Upper lobe of left lung (tissue), 6 donors: ENCODE results near the gene FOSL2. TPM values are rescaled to one million over a fixed set of nuclear protein-coding genes. Genes with fewer than 3 reads are reported as not detected.
A peak's percentile ranks its signal among the peaks of the same experiment; 100 is the strongest.

Source experiments
- ATAC-seq, 2 donors: fragments of 200-7000 bp; cut with Tn5 transposase; one replicate each; pipeline ENCODE4 v1.9.1; 2022; ENCODE audit warnings: mild to moderate bottlenecking in 2 of 2, moderate library complexity in 2 of 2; ENCODE audit not compliant: low FRiP score in 2 of 2
- DNase-seq, 2 donors: peaks; one replicate each; pipeline ENCODE4 v3.0.0-alpha.2; 2019 to 2020
- H3K27ac ChIP-seq, 4 donors: fragments of 200-600 bp; sonication (generic); one replicate each; pipeline ENCODE4 v1.5.1; 2016 to 2019
- H3K27me3 ChIP-seq, 4 donors: fragments of 200-600 bp; sonication (generic); one replicate each; pipeline ENCODE4 v1.5.1; 2017 to 2019
- H3K36me3 ChIP-seq, 4 donors: fragments of 200-600 bp; sonication (generic); one replicate each; pipeline ENCODE4 v1.5.1; 2016 to 2019
- H3K4me1 ChIP-seq, 4 donors: fragments of 200-600 bp; sonication (generic); one replicate each; pipeline ENCODE4 v1.5.1; 2018 to 2019
- H3K4me3 ChIP-seq, 4 donors: fragments of 200-600 bp; sonication (generic); one replicate each; pipeline ENCODE4 v1.5.1; 2017 to 2019; ENCODE audit warnings: mild to moderate bottlenecking in 2 of 4, moderate library complexity in 1 of 4
- H3K9me3 ChIP-seq, 4 donors: fragments of 200-600 bp; sonication (generic); one replicate each; pipeline ENCODE4 v1.5.1; 2018 to 2019
- EP300 ChIP-seq, 4 donors: sonication (generic); formaldehyde crosslinking; IDR thresholded peaks; one replicate each; pipeline ENCODE4 v1.5.1; 2017; ENCODE audit warnings: antibody characterized with exemption in 4 of 4, control low read depth in 2 of 4
- POLR2A ChIP-seq, 4 donors: fragments of 450-650 bp; IDR thresholded peaks; one replicate each; pipeline ENCODE4 v1.5.1; 2016 to 2017; ENCODE audit warnings: antibody characterized with exemption in 4 of 4, mild to moderate bottlenecking in 2 of 4
- POLR2AphosphoS5 ChIP-seq, 2 donors: sonication (generic); formaldehyde crosslinking; IDR thresholded peaks; one replicate each; pipeline ENCODE4 v1.5.1; 2017; ENCODE audit warnings: antibody characterized with exemption in 2 of 2
- WGBS, 2 donors: methylation state at CpG; one replicate each; pipeline ENCODE4 v1.1.5; 2017 to 2018; 5-methylcytosine and 5-hydroxymethylcytosine counted together
- total RNA-seq, 6 donors: library from RNA; depleted of rRNA in 4 of 6; stranded (reverse); fragments of >200 nt in 4 of 6; gene quantifications; one replicate each; pipeline versions ENCODE4 v1.1.0 to v1.2.1, GENCODE V29; 2016 to 2021
- TF ChIP-seq, protein P1 (sequence below), 6 experiments: fragments of 450-650 bp in 4 of 6; fragments of 200-600 bp in 2 of 6; sonication (generic) in 2 of 6; IDR thresholded peaks; one replicate each; pipeline ENCODE4 v1.5.1; 2016 to 2019; ENCODE audit warnings: antibody characterized with exemption in 6 of 6
- donor health status: DM: no; HTN: no; CAD: no; lungs with moderate emphysema.
- donor health status: DM: no; HTN: yes; CAD: no; lungs with severe emphysema.

The FOSL2 gene
- total RNA-seq, 6 donors from 2014 or later: 71.0 to 137 (median 91.0) TPM

DNA sequence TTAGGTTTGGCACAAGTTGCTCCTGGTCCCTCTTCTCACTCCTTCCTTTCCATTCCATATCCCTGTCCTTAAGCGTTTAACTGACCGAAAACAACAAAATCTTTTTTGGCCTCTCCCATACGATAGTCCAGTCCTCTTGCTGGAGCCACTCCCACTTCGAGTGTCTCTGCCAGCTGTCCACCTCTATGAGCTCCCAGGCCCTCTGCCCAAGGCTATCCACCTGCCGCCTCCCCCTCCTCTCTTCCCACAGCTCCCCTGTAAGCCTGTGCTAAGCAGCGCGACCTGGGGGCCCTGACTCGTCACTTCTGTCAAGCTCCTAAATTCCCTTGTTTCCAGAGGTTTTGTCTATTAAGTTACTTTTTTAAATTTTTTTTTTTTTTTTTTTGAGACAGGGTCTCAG, 47.0 kb upstream of the FOSL2 start:
- no peak overlapping the region for H3K4me3 ChIP-seq
- no peak for DNase-seq
- 88 to 93% methylated on average over 8 of the region's 8 CpGs for WGBS, 2 donors
- no peak overlapping the region for H3K27ac ChIP-seq
- ATAC-seq: no peak
- H3K36me3 ChIP-seq: no peaks in the 10 kb centered on the region
- H3K9me3 ChIP-seq: no peaks in the 10 kb centered on the region
- H3K4me1 ChIP-seq: peaks cover 0 to 8% (median 0%) of the 10 kb centered on the region in 4 donors
- no peaks in the 10 kb centered on the region for H3K27me3 ChIP-seq
- TF ChIP-seq EP300 (IDR thresholded peaks at IDR 0.05): no peak
- no peak for TF ChIP-seq POLR2A (IDR thresholded peaks at IDR 0.05)
- TF ChIP-seq, protein P1, sequence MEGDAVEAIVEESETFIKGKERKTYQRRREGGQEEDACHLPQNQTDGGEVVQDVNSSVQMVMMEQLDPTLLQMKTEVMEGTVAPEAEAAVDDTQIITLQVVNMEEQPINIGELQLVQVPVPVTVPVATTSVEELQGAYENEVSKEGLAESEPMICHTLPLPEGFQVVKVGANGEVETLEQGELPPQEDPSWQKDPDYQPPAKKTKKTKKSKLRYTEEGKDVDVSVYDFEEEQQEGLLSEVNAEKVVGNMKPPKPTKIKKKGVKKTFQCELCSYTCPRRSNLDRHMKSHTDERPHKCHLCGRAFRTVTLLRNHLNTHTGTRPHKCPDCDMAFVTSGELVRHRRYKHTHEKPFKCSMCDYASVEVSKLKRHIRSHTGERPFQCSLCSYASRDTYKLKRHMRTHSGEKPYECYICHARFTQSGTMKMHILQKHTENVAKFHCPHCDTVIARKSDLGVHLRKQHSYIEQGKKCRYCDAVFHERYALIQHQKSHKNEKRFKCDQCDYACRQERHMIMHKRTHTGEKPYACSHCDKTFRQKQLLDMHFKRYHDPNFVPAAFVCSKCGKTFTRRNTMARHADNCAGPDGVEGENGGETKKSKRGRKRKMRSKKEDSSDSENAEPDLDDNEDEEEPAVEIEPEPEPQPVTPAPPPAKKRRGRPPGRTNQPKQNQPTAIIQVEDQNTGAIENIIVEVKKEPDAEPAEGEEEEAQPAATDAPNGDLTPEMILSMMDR (IDR thresholded peaks at IDR 0.05): no peak
- no peak for TF ChIP-seq POLR2AphosphoS5 (IDR thresholded peaks at IDR 0.05)

- H3K4me3 ChIP-seq: no peak overlapping the region
- TF ChIP-seq EP300 (IDR thresholded peaks at IDR 0.05) (no peak), POLR2A (IDR thresholded peaks at IDR 0.05) (no peak), POLR2AphosphoS5 (IDR thresholded peaks at IDR 0.05) (no peak)
- TF ChIP-seq, protein P1 (IDR thresholded peaks at IDR 0.05): no peak
- H3K27ac ChIP-seq: no peak overlapping the region
- no peaks in the 10 kb centered on the region for H3K9me3 ChIP-seq
- H3K4me1 ChIP-seq: peaks cover 0 to 8% (median 0%) of the 10 kb centered on the region in 4 donors
- H3K27me3 ChIP-seq: no peaks in the 10 kb centered on the region
- no peaks in the 10 kb centered on the region for H3K36me3 ChIP-seq
- DNase-seq (no peak), ATAC-seq (no peak)
- WGBS, 2 donors: 78 to 80% methylated on average over 4 to 5 of the region's 6 CpGs
Measured at GRCh38 chr2:28346587-28346986, 46.1 kb upstream of the FOSL2 start.

DNA sequence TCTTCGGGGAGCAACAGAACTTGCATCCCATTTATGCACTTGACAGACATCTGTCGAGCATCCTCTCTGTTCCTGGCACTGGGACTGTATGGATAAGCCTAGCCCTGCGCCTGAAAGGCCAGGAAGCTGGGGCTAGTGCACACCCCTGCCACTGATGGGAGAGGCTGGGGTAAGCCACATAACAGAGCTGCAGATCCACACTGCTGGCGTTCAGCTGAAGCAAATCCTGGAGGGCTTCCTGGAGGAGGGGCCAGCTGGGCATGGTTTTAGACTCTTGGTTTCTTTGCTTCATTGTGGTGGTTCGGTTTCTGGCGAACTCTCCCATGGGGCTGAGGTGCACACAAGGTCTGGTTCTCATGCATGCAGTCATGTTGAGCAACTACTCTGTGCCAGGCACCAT, 45.5 kb upstream of the FOSL2 start:
- Histone ChIP-seq H3K4me1 (peaks cover 0 to 8% (median 0%) of the 10 kb centered on the region in 4 donors), H3K27ac (no peak overlapping the region), H3K9me3 (no peaks in the 10 kb centered on the region), H3K36me3 (no peaks in the 10 kb centered on the region), H3K27me3 (no peaks in the 10 kb centered on the region), H3K4me3 (no peak overlapping the region)
- TF ChIP-seq, protein P1 (IDR thresholded peaks at IDR 0.05): no peak
- TF ChIP-seq EP300 (IDR thresholded peaks at IDR 0.05) (no peak), POLR2A (IDR thresholded peaks at IDR 0.05) (no peak), POLR2AphosphoS5 (IDR thresholded peaks at IDR 0.05) (no peak)
- WGBS, 2 donors: 93% methylated on average over 3 to 6 of the region's 6 CpGs
- ATAC-seq (no peak), DNase-seq (no peak)

DNA sequence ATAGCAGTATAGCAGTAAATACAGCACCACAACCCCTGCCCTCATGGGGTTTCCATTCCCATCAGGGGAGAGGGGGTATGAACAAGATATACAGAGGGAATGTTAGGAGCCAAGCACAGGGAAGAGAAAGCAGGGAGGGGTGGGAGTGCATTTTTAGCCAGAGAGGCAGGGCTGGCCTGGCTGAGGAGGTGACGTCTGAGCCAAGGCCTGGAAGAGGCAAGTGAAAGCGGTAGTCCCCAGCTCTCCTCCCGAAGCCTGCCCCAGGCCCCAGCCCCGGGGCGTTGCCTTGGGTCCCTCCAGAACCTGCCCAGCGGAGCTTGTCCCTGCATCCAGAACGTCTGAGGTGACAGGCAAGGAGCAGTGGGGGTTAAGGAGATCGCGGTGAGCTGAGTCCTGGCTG, 45.1 kb upstream of the FOSL2 start:
- ATAC-seq: peak in 1 of 2 donors; percentile 33
- H3K27ac ChIP-seq: no peak overlapping the region
- H3K27me3 ChIP-seq: no peaks in the 10 kb centered on the region
- WGBS, 2 donors: 86 to 96% methylated on average over 3 to 9 of the region's 9 CpGs
- TF ChIP-seq POLR2AphosphoS5 (IDR thresholded peaks at IDR 0.05) (no peak), EP300 (IDR thresholded peaks at IDR 0.05) (no peak), POLR2A (IDR thresholded peaks at IDR 0.05) (no peak)
- TF ChIP-seq, protein P1 (IDR thresholded peaks at IDR 0.05): no peak
- H3K9me3 ChIP-seq: no peaks in the 10 kb centered on the region
- peaks cover 0 to 8% (median 0%) of the 10 kb centered on the region in 4 donors for H3K4me1 ChIP-seq
- no peaks in the 10 kb centered on the region for H3K36me3 ChIP-seq
- no peak overlapping the region for H3K4me3 ChIP-seq
- DNase-seq: no peak

GRCh38 chr2:28348149-28348567, 44.5 kb upstream of the FOSL2 start:
- H3K4me3 ChIP-seq: no peak overlapping the region
- peaks cover 0 to 5% (median 0%) of the 10 kb centered on the region in 4 donors for H3K4me1 ChIP-seq
- H3K9me3 ChIP-seq: no peaks in the 10 kb centered on the region
- 63 to 100% methylated on average over 2 to 10 of the region's 10 CpGs for WGBS, 2 donors
- DNase-seq: no peak
- ATAC-seq: no peak
- no peak overlapping the region for H3K27ac ChIP-seq
- TF ChIP-seq POLR2AphosphoS5 (IDR thresholded peaks at IDR 0.05) (peak in 1 of 2 donors; percentile 32), POLR2A (IDR thresholded peaks at IDR 0.05) (no peak)
- H3K36me3 ChIP-seq: no peaks in the 10 kb centered on the region
- H3K27me3 ChIP-seq: no peaks in the 10 kb centered on the region
